ENCODE data around the gene BCHE. TPM values are rescaled to one million over a fixed set of nuclear protein-coding genes. Genes with fewer than 3 reads are reported as not detected.

The BCHE gene
- total RNA-seq, 1 donor = not detected

GRCh38 chr3:165753560-165753959, 83.7 kb downstream of the BCHE start:
- Histone ChIP-seq H3K79me2 (ENCODE audit: insufficient read depth, low read length) (no peaks in the 10 kb centered on the region), H4K20me1 (ENCODE audit: insufficient read depth, low read length) (no peaks in the 10 kb centered on the region), H3K27ac (ENCODE audit: low read depth, low read length) (no peak overlapping the region), H3K9me3 (ENCODE audit: low read depth, low read length) (no peaks in the 10 kb centered on the region), H3K4me3 (ENCODE audit: insufficient read depth, low read length) (no peak overlapping the region), H3K4me2 (ENCODE audit: insufficient read depth, low read length) (no peak overlapping the region), H3K36me3 (ENCODE audit: insufficient read depth, low read length) (no peaks in the 10 kb centered on the region), H3K4me1 (ENCODE audit: insufficient read depth, low read length) (no peaks in the 10 kb centered on the region), H2AFZ (ENCODE audit: low read length) (no peak overlapping the region), H3K27me3 (ENCODE audit: insufficient read depth, low read length) (no peaks in the 10 kb centered on the region)
- DNase-seq (ENCODE audit: insufficient read length, low spot score, missing footprints) = no peak
- TF ChIP-seq CTCF (IDR thresholded peaks at IDR 0.05; ENCODE audit: extremely low read depth, low read depth, low read length) = no peak

GRCh38 chr3:165751637-165752036, 85.6 kb downstream of the BCHE start:
- Histone ChIP-seq H4K20me1 (ENCODE audit: insufficient read depth, low read length) (no peaks in the 10 kb centered on the region), H2AFZ (ENCODE audit: low read length) (no peak overlapping the region), H3K27me3 (ENCODE audit: insufficient read depth, low read length) (no peaks in the 10 kb centered on the region), H3K36me3 (ENCODE audit: insufficient read depth, low read length) (no peaks in the 10 kb centered on the region), H3K27ac (ENCODE audit: low read depth, low read length) (no peak overlapping the region), H3K4me3 (ENCODE audit: insufficient read depth, low read length) (no peak overlapping the region), H3K79me2 (ENCODE audit: insufficient read depth, low read length) (no peaks in the 10 kb centered on the region), H3K9me3 (ENCODE audit: low read depth, low read length) (no peaks in the 10 kb centered on the region), H3K4me2 (ENCODE audit: insufficient read depth, low read length) (no peak overlapping the region), H3K4me1 (ENCODE audit: insufficient read depth, low read length) (no peaks in the 10 kb centered on the region)
- no peak for TF ChIP-seq CTCF (IDR thresholded peaks at IDR 0.05; ENCODE audit: extremely low read depth, low read depth, low read length)
- no peak for DNase-seq (ENCODE audit: insufficient read length, low spot score, missing footprints)

- Histone ChIP-seq H3K79me2 (ENCODE audit: insufficient read depth, low read length) (no peaks in the 10 kb centered on the region), H3K4me2 (ENCODE audit: insufficient read depth, low read length) (no peak overlapping the region), H3K9me3 (ENCODE audit: low read depth, low read length) (no peaks in the 10 kb centered on the region), H3K4me1 (ENCODE audit: insufficient read depth, low read length) (no peaks in the 10 kb centered on the region), H3K27me3 (ENCODE audit: insufficient read depth, low read length) (no peaks in the 10 kb centered on the region), H3K4me3 (ENCODE audit: insufficient read depth, low read length) (no peak overlapping the region), H2AFZ (ENCODE audit: low read length) (no peak overlapping the region), H4K20me1 (ENCODE audit: insufficient read depth, low read length) (no peaks in the 10 kb centered on the region), H3K36me3 (ENCODE audit: insufficient read depth, low read length) (no peaks in the 10 kb centered on the region), H3K27ac (ENCODE audit: low read depth, low read length) (no peak overlapping the region)
- DNase-seq (ENCODE audit: insufficient read length, low spot score, missing footprints) = no peak
- TF ChIP-seq CTCF (IDR thresholded peaks at IDR 0.05; ENCODE audit: extremely low read depth, low read depth, low read length) = no peak
Measured at GRCh38 chr3:165749821-165750220, 87.4 kb downstream of the BCHE start.

- Histone ChIP-seq H3K4me3 (ENCODE audit: insufficient read depth, low read length) (no peak overlapping the region), H3K27ac (ENCODE audit: low read depth, low read length) (no peak overlapping the region), H4K20me1 (ENCODE audit: insufficient read depth, low read length) (no peaks in the 10 kb centered on the region), H3K4me2 (ENCODE audit: insufficient read depth, low read length) (no peak overlapping the region), H3K36me3 (ENCODE audit: insufficient read depth, low read length) (no peaks in the 10 kb centered on the region), H3K9me3 (ENCODE audit: low read depth, low read length) (no peaks in the 10 kb centered on the region), H3K27me3 (ENCODE audit: insufficient read depth, low read length) (no peaks in the 10 kb centered on the region), H3K79me2 (ENCODE audit: insufficient read depth, low read length) (no peaks in the 10 kb centered on the region), H3K4me1 (ENCODE audit: insufficient read depth, low read length) (no peaks in the 10 kb centered on the region), H2AFZ (ENCODE audit: low read length) (no peak overlapping the region)
- no peak for DNase-seq (ENCODE audit: insufficient read length, low spot score, missing footprints)
- no peak for TF ChIP-seq CTCF (IDR thresholded peaks at IDR 0.05; ENCODE audit: extremely low read depth, low read depth, low read length)
Measured at GRCh38 chr3:165749241-165749640, 88.0 kb downstream of the BCHE start.

All from osteoblast (primary cell).